22Rv1 (cell line): Measurements from ENCODE around the gene VENTX.

Experiments used
- ZFX ChIP-seq: fragments of 450-650 bp; IDR thresholded peaks from 2 replicates; pipeline ENCODE4 v1.6.1; 2017; ENCODE audit warnings: antibody characterized with exemption, borderline replicate concordance
- TF ChIP-seq, protein P1 (sequence below): fragments of 450-650 bp; IDR thresholded peaks from 2 replicates; pipeline ENCODE4 v1.5.1; 2017; ENCODE audit warnings: mild to moderate bottlenecking

DNA sequence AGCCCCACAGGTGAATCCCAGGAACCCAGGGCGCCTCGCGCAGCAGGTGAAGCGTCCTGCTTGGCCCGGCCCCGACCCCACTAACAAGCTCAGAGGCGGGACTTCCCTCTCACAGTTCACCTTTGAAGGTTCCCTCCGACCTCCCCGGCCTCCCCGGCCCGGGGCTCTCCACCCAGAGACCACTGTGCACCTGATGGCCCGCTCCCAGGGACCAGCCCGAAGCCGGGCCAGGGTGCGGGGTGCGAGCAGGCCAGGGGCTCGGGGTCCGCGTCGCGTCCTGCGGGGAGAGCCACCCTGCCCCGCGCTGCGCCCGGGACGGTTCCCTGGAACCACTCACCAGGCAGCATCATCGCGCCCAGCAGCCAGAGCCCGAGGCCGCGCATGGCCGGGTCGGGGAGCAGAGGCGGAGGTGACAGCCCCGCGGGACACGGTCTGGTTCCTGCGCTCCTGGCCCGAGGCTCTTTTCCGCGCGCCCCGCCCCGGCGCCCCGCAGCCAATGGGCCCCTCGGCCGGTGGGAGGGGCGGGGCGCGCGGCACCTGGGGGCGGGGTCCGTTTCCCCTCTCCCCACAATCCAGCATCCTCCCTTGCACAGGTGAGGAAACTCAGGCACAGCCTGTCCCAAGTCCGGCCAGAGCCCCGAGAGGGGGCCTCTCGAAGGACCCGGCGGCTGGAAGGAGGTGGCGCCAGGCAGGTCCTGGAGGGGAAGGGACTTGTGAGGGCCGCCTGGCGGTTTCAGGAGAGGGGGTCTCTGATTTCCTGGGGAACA is 39.0 kb downstream of the VENTX start, which contains the start of gene ADAM8:
- TF ChIP-seq, protein P1, sequence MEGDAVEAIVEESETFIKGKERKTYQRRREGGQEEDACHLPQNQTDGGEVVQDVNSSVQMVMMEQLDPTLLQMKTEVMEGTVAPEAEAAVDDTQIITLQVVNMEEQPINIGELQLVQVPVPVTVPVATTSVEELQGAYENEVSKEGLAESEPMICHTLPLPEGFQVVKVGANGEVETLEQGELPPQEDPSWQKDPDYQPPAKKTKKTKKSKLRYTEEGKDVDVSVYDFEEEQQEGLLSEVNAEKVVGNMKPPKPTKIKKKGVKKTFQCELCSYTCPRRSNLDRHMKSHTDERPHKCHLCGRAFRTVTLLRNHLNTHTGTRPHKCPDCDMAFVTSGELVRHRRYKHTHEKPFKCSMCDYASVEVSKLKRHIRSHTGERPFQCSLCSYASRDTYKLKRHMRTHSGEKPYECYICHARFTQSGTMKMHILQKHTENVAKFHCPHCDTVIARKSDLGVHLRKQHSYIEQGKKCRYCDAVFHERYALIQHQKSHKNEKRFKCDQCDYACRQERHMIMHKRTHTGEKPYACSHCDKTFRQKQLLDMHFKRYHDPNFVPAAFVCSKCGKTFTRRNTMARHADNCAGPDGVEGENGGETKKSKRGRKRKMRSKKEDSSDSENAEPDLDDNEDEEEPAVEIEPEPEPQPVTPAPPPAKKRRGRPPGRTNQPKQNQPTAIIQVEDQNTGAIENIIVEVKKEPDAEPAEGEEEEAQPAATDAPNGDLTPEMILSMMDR = no peak
- no peak for TF ChIP-seq ZFX
